HG03521 (cell line): ENCODE measurements around the gene SCN1B.
"Not testable (repeated sequence)": the region's sequence is repeated elsewhere in the genome, so short reads cannot be mapped to it uniquely, and the experiment has no call there.

Source experiments
- ATAC-seq: cut with Tn5 transposase; IDR thresholded peaks from one replicate; pipeline ENCODE4 v1.9.1; 2021; ENCODE audit warnings: mild to moderate bottlenecking, moderate library complexity; ENCODE audit not compliant: unreplicated experiment

SCN1B gene

DNA sequence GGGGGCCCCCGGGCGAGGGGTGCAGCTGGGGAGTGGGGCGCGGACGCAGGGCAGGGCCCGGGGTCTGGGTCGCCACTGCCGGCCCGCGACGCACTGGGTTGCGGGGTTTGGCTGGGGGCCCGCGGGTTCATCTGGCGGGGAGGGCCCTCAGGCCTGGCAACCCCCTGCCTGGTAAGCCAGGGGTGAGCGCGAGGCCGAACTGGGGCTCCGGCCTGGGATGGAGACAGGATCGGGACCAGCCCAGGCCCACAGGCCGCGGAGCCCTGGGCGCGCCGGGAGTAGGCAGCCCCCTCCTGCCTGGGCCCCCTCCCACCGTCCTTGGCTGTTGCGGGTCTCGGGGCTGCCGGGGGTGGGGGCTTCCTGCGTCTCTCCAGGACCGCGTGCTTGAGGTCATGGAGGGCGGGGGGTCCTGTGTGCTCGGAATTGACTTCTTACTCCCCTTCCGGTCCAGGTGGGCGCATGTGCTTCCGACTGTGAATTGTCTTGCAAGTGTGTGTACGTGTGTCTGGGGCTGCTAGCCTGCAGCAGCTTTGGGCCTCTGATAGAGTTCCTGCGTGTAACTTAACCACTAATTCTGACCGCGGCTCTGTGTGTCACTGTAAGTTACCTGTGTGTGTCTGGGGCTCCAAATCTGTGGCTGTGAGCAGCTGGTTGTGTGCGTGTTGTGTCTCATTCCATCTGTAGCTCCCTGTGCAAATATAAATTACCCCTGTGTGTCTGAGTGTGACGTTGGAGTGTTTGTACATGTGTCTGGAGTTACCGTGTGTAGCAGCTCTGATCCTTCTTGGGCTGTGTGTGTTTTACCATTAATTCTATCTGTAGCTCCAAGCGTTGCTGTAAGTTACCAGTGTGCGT, 29.4 kb upstream of the SCN1B start:
- no peak for ATAC-seq

DNA sequence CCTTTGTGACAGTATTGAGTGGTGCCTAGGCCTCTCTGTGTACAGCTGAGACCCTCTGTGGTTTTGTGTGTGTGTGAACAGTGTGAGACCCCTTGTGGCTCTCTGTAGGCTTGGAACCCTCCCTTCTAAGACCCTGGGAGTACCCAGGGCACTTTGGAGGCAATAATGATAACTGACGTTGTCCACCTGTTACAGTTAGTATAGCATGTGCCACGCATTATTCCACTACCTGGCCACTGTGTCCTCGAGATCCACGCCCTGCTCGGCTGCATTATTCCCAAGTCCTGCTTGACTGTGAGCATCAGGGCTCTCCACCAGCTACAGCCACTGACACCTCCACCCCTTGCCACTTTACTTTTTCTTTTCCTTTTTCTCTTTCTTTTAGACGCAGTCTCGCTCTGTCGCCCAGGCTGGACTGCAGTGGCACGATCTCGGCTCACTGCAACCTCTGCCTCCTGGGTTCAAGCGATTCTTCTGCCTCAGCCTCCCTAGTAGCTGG, 28.2 kb upstream of the SCN1B start:
- no peak for ATAC-seq

DNA sequence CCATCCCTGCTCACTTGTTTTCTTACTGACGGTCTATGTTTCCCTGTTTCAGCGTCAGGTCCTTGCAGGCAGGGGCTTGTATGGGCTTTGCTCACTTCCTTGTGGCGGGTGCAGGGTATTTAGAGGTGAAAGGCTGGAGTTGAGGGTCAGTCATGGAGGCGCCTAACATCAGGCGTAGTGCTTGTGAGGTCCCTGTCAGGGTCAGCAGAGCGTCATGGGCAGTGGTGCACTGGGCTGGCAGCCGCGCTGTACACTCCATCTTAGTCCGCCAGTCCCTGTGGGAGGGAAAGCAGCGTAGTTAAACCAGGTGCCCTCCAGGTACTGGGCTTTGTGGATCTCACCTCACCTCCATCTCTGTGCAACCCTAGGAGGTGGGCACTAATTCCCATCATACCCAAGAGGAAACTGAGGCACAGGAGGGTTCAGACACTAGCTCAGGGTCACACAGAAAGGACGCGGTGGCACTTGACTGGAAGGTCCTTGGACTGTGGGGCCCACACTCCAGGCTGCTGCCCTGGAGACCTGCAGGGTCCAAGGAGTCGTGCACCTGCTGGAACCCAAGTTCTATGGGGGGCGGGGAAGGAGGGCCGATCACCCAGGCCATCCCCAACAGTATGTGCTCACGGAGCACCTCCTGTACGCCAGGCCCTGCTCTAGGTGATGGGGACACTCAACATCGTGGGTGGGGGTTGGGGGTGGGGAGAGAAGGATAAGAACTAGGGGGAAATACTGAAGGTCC, 25.6 kb upstream of the SCN1B start:
- no peak for ATAC-seq

GRCh38 chr19:35005256-35005977, 24.9 kb upstream of the SCN1B start:
- ATAC-seq = no peak

DNA sequence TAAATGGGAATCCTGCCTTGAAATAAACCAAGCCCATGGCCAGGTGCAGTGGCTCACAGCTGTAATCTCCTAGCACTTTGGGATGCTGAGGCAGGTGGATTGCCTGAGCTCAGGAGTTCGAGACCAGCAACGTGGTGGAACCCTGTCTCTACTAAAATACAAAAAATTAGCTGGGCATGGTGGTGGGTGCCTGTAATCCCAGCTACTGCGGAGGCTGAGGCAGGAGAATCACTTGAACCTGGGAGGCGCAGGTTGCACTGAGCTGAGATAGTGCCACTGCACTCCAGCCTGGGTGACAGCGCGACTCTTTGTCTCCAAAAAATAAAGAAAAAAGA, 24.3 kb upstream of the SCN1B start:
- not testable (repeated sequence) for ATAC-seq

DNA sequence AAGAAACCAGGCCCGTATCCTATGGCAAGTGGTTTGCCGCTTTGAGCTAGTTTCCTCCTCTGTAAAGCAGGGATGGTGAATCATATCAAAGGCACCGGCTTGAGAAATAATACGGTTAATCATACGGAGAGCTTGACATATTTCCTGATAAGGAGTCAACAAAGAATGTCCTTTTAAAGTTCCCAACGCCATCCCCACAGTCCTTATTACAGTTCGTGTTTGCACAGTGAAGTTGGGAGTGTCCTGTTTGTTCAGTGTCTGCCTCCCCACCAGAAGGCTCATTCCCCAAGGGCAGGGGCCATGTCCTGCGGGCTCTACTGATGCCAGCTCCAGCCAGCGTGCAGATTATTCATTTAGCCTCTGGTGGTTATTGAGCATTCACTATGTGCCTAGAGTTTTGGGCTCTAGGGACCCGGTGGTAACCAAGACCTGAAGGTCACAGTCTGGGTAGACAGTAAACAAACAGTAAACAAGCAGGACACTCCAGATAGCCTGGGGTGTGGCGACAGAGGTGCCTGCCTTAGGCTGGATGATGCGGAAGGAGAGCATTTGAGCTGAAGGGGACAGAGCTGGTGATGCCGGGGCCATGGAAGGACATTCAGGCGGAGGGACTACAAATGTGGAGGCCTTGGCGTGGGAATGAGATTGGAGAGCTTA, 23.8 kb upstream of the SCN1B start:
- no peak for ATAC-seq

DNA sequence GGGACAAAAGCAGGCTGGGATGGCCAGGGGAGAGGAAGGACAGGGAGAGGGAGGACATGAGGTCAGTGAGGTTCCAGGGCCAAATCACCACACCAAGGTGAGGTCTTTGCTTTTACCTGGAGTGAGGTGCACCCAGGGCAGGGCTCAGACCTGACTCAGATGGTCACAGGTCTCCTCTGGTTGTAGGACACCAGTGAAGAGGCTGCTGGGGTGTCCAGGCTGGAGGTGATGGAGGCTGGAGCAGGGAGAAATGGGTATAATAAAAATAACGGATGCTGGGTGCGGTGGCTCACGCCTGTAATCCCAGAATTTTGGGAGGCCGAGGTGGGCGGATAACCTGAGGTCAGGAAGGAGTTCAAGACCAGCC, 23.3 kb upstream of the SCN1B start:
- ATAC-seq = no peak

- ATAC-seq = not testable (repeated sequence)
Observed at GRCh38 chr19:35007427-35007826, 22.8 kb upstream of the SCN1B start.

DNA sequence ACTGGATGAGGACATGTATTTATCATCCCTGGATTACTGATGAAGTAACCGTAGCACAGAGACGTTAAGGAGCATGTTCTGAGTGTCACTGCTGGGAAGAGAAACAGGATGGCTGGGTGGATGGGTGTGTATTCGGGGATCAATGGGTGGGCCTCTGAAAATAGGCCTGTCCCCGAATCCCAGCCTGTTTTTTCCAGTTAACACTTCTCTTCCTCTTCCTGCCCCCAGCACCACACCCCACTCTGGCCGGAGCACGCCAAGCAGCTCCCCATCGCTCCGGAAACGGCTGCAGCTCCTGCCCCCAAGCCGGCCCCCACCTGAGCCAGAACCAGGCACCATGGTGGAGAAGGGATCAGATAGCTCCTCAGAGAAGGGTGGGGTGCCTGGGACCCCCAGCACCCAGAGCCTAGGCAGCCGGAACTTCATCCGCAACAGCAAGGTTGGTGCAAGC, 21.4 kb upstream of the SCN1B start:
- ATAC-seq = no peak

- no peak for ATAC-seq
Observed at GRCh38 chr19:35009424-35010415, 20.6 kb upstream of the SCN1B start.

- ATAC-seq = no peak
Observed at GRCh38 chr19:35011091-35011689, 19.1 kb upstream of the SCN1B start.

DNA sequence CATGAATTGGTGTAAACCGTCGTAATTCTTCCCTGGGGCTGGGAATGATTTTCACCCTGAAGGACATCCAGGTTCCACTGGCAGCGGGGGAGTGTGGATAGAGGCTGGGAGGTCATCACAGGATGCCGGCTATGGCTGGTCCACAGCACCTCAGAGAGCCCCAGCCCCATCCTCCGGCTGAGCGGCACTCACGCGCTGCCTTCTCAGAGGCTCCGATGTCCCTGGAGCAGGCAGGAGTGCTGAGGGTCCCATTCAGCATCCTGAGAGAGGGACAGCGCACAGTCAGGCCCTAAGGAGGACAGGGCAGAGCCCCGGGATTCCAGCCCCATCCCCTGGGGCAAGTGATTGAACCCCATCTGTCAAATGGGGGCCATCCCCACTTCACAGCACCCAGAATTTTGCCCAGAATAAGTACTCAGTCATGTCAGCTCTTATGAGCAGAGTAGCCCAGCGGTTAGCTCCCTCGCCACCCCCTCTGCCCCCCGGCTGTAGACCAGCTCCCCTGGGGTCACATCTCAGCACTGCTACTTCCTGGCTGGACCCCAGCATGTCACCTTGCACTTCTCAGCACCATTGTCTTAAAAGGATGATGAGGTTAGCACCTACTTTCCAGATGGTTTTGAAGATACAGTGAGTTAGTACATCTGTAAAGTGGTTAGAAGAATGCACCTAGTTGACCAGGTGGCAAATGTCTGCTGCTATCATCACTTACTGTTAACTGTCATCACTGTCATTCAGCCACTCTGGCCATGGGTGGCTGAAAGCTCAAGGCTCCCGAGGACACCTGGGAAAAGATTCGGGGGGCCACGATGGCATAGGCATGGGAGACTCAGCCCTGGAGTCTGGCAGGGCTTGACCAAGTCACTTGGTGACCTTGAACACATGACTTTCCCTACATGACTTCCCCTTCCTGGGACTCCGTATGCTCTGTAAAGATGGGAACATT, 18.3 kb upstream of the SCN1B start:
- no peak for ATAC-seq

- ATAC-seq = no peak
Observed at GRCh38 chr19:35013041-35013819, 17.0 kb upstream of the SCN1B start.

GRCh38 chr19:35013820-35014754, 16.2 kb upstream of the SCN1B start:
- ATAC-seq = no peak

- ATAC-seq = not testable (repeated sequence)
Observed at GRCh38 chr19:35014774-35015173, 15.5 kb upstream of the SCN1B start.

GRCh38 chr19:35015270-35015953, 14.9 kb upstream of the SCN1B start:
- no peak for ATAC-seq
